ENCODE measurements around the gene ADAMTS3.

ADAMTS3 gene

DNA sequence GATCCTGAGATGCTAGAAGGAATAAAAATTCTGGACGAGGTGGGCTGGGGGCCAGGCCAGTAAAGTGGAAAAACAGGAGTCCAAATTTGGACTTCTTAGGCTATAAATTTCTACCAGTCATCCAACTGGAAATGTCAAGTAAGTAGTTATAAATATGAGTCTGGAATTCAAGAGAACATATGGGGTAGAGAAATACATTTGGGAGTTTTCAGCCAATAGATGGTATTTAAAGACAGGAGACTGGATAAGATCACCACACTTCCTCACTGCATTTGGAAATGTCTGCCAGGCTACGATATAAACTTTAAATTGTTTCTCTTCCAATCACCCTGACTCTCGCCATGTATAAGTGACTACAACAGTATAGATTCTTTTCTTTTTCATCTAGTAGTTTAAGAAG lies 294.8 kb downstream of the ADAMTS3 start:
- DNase-seq, result no peak

- no peak for DNase-seq
Measured at GRCh38 chr4:72255269-72255668, 313.8 kb downstream of the ADAMTS3 start.

DNA sequence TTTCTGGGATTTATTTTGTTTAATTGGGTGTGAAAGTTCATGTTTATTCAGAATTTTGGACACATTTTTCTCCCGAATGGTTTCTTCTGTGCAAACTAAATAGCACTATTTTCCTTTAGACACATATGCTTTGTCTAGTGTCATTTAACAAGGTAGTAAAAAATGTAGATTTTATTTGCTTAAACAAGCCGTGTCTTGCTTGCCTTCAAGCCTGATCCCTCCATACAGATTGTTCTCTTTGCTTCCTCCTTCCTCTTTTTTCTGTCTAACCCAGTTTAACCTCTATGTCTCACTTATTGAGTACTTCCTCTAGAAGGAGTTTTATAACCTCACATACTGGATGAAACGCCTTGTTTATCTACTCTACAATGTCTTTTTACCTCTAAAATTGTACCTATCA lies 325.4 kb downstream of the ADAMTS3 start:
- DNase-seq, result peak; percentile 53

DNA sequence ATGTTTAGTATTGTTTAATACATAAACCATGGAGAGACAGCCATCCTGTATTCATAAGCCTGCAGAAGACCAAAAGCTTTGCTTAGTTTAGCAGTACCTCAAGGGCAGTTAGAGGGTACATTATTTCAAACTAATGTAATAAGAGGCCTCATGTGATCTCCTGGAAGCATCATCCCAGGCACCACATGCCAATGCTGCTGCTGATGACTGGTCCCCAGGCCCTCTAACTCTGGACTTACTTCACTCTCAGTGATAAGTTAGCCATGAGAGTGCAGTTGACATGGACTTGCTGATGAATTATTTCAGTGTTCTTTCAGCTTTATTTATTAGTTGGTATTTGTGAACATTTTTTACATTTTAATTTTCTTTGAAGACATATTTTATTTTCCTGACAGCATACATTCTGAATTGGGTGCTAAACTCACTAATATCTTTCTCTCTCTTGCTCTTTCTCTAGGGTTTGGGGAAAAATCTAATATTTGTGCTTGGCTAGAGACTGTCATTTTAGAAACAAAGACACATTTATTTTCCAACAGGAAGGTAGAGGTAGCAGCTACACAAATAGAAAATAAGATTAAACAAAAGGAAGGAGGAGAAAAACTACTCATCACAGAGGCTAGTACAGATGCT lies 329.4 kb downstream of the ADAMTS3 start:
- no peak for DNase-seq

Measured in MV-4-11 (cell line).